Astrocyte (in vitro differentiated cells and primary cell): ENCODE measurements around the gene SF1. TPM values are rescaled to one million over a fixed set of nuclear protein-coding genes. Genes with fewer than 3 reads are reported as not detected.

Source experiments
- DNase-seq: peaks from one replicate; pipeline ENCODE4 v3.0.0-alpha.2; 2010; ENCODE audit warnings: low read depth
- FAIRE-seq: peaks from 2 replicates; lab custom pipeline; 2011; peaks lifted over from hg19 to GRCh38; lab: Jason Lieb, UNC
- H2AFZ ChIP-seq: 2 replicates; pipeline ENCODE4 v1.6.0; 2012; ENCODE audit warnings: low read depth, low read length, inconsistent platforms
- H3K27ac ChIP-seq: 2 replicates; pipeline ENCODE4 v1.5.1; 2011; ENCODE audit warnings: low read depth, low read length, inconsistent platforms
- H3K27me3 ChIP-seq: 2 replicates; pipeline ENCODE4 v1.6.0; 2011; ENCODE audit warnings: low read length, inconsistent platforms; ENCODE audit not compliant: insufficient read depth
- H3K36me3 ChIP-seq: 2 replicates; pipeline ENCODE4 v1.5.1; 2011; ENCODE audit warnings: low read length, inconsistent platforms; ENCODE audit not compliant: insufficient read depth
- H3K4me1 ChIP-seq: 2 replicates; pipeline ENCODE4 v1.5.1; 2011; ENCODE audit warnings: low read length, inconsistent platforms; ENCODE audit not compliant: insufficient read depth
- H3K4me2 ChIP-seq: 2 replicates; pipeline ENCODE4 v1.6.0; 2012; ENCODE audit warnings: low read length, inconsistent platforms
- H3K4me3 ChIP-seq: 2 replicates; pipeline ENCODE4 v1.5.1; 2011; ENCODE audit warnings: low read depth, mild to moderate bottlenecking, low read length, inconsistent platforms; ENCODE audit not compliant: insufficient read depth
- H3K79me2 ChIP-seq: 2 replicates; pipeline ENCODE4 v1.6.0; 2012; ENCODE audit warnings: mild to moderate bottlenecking, low read length, inconsistent platforms; ENCODE audit not compliant: insufficient read depth
- H3K9ac ChIP-seq: 2 replicates; pipeline ENCODE4 v1.6.0; 2012; ENCODE audit warnings: mild to moderate bottlenecking, low read length, inconsistent platforms
- H3K9me3 ChIP-seq: 2 replicates; pipeline ENCODE4 v1.5.1; 2012; ENCODE audit warnings: low read depth, mild to moderate bottlenecking, low read length, inconsistent platforms; ENCODE audit not compliant: insufficient read depth
- H4K20me1 ChIP-seq: 2 replicates; pipeline ENCODE4 v1.6.0; 2012; ENCODE audit warnings: low read length, inconsistent platforms; ENCODE audit not compliant: insufficient read depth
- H3K27ac Mint-ChIP-seq: one replicate; pipeline ENCODE4 v1.8.0; 2021; ENCODE audit warnings: mild to moderate bottlenecking, mixed read lengths; ENCODE audit not compliant: unreplicated experiment
- H3K27me3 Mint-ChIP-seq: one replicate; pipeline ENCODE4 v1.8.0; 2021; ENCODE audit warnings: low read depth, mixed read lengths; ENCODE audit not compliant: unreplicated experiment
- H3K36me3 Mint-ChIP-seq: one replicate; pipeline ENCODE4 v1.8.0; 2021; ENCODE audit warnings: low read depth, mixed read lengths; ENCODE audit not compliant: unreplicated experiment
- H3K4me1 Mint-ChIP-seq: one replicate; pipeline ENCODE4 v1.8.0; 2021; ENCODE audit warnings: low read depth, mixed read lengths; ENCODE audit not compliant: unreplicated experiment
- H3K4me3 Mint-ChIP-seq: one replicate; pipeline ENCODE4 v1.8.0; 2021; ENCODE audit warnings: mild to moderate bottlenecking, moderate library complexity, mixed read lengths; ENCODE audit not compliant: unreplicated experiment
- H3K9me3 Mint-ChIP-seq: one replicate; pipeline ENCODE4 v1.8.0; 2021; ENCODE audit warnings: mild to moderate bottlenecking, mixed read lengths; ENCODE audit not compliant: unreplicated experiment
- EZH2 ChIP-seq: IDR thresholded peaks from 2 replicates; pipeline ENCODE4 v1.6.1; 2012; ENCODE audit warnings: mild to moderate bottlenecking, low read length, inconsistent platforms; ENCODE audit not compliant: insufficient read depth
- total RNA-seq: library from RNA; stranded (reverse); gene quantifications from 2 replicates; pipeline ENCODE4 v1.2.1, GENCODE V29; 2021
- TF ChIP-seq, protein P1 (sequence below): IDR thresholded peaks from 2 replicates; pipeline ENCODE4 v1.5.1; 2011; ENCODE audit warnings: low read depth, mild to moderate bottlenecking, inconsistent platforms, low read length, moderate library complexity; ENCODE audit not compliant: insufficient read depth

SF1 gene
- total RNA-seq, 1 donor from 2014 or later: 215 TPM

DNA sequence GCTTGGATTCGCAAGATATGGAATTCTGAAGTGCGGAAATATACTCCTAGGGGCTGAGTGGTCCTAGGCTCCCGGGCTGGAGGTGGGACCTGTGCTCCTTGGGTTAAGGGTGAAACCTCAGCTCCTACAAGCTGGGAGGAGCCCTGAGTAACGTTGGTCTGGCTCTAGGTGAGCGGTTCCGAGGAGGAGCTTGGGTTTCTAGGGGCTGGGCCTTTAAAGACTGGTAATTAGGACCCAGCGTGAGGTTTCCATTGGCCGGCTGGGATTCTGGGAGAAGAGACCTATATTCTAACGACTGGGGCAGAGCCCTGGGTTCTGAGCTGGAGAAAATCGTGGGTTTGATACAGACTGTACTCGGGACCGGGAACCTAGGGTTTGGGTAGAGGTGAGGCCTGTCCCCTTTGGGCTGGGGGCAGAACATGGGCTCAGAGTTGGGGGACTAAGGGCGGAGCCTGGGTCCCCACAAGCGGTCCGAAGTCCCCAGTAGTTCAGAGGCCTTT, 25.6 kb upstream of the SF1 start:
- peak overlapping the region; percentile 74 for H3K4me3 ChIP-seq
- H2AFZ ChIP-seq: peak overlapping the region; percentile 23
- H3K27ac ChIP-seq: peak overlapping the region; percentile 8
- peak overlapping the region; percentile 91 for H3K4me2 ChIP-seq
- H3K79me2 ChIP-seq: peaks cover 2% of the 10 kb centered on the region
- peaks cover 18% of the 10 kb centered on the region for H4K20me1 ChIP-seq
- no peaks in the 10 kb centered on the region for H3K9me3 ChIP-seq
- Mint-ChIP-seq H3K4me3 (peak overlapping the region; percentile 94), H3K27me3 (no peaks in the 10 kb centered on the region), H3K4me1 (peaks cover 2% of the 10 kb centered on the region), H3K27ac (peak overlapping the region; percentile 94), H3K9me3 (no peaks in the 10 kb centered on the region), H3K36me3 (peaks cover 5% of the 10 kb centered on the region)
- H3K36me3 ChIP-seq: peaks cover 2% of the 10 kb centered on the region
- H3K9ac ChIP-seq: peak overlapping the region; percentile 81
- peaks cover 9% of the 10 kb centered on the region for H3K4me1 ChIP-seq
- no peaks in the 10 kb centered on the region for H3K27me3 ChIP-seq
- FAIRE-seq: no peak
- DNase-seq: no peak
- TF ChIP-seq, protein P1, sequence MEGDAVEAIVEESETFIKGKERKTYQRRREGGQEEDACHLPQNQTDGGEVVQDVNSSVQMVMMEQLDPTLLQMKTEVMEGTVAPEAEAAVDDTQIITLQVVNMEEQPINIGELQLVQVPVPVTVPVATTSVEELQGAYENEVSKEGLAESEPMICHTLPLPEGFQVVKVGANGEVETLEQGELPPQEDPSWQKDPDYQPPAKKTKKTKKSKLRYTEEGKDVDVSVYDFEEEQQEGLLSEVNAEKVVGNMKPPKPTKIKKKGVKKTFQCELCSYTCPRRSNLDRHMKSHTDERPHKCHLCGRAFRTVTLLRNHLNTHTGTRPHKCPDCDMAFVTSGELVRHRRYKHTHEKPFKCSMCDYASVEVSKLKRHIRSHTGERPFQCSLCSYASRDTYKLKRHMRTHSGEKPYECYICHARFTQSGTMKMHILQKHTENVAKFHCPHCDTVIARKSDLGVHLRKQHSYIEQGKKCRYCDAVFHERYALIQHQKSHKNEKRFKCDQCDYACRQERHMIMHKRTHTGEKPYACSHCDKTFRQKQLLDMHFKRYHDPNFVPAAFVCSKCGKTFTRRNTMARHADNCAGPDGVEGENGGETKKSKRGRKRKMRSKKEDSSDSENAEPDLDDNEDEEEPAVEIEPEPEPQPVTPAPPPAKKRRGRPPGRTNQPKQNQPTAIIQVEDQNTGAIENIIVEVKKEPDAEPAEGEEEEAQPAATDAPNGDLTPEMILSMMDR: no peak
- no peak for TF ChIP-seq EZH2

DNA sequence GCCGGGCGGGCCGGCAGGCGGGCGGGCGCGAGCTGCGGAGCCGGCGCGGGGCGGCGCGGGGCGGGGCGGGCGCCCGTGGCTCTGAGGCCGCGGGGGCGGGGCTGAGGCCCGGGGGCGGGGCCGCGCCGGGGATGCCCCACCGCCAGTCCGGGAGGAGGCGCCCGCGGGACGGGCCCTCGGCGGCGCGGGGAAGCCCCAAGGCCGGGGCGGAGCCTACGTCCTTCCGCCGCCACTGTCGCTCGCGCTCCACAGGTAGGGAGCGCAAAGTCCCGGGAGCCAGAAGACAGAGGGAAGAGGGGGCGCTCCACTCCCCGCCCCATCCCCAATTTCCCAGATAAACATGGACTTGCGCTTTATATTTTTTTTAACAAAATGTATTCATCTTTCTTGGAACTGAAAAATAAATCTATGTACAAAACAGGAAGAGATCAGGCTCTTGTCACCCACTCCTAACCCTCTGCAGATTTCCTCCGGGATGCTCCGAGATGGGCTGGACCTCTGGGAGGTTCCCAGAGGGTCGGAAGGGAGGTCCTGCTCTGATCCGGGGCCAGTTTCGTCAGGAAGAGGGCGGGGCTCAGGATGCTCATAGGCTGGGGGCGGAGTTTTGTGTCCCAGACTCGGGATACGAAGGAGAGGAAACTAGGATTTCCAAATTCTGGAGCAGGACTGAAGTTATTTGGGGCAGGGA, 25.0 kb upstream of the SF1 start, which contains the start of gene MAP4K2:
Gene MAP4K2 (minus strand): TSS at position 57 of the 688 bp plus-strand sequence. CDS start 65 bp downstream, outside the sequence.
- TF ChIP-seq EZH2: no peak
- TF ChIP-seq, protein P1: no peak
- peaks cover 7% of the 10 kb centered on the region for H3K36me3 Mint-ChIP-seq
- Histone ChIP-seq H2AFZ (peak within 1 kb of the TSS; percentile 69), H3K4me1 (peaks cover 9% of the 10 kb centered on the region), H3K79me2 (no peaks in the 10 kb centered on the region), H3K27ac (peak within 1 kb of the TSS; percentile 67), H3K9me3 (no peaks in the 10 kb centered on the region), H4K20me1 (peaks cover 18% of the 10 kb centered on the region), H3K9ac (peak within 1 kb of the TSS; percentile 81), H3K36me3 (peaks cover 2% of the 10 kb centered on the region), H3K27me3 (no peaks in the 10 kb centered on the region), H3K4me2 (peak within 1 kb of the TSS; percentile 91), H3K4me3 (peak within 1 kb of the TSS; percentile 74)
- no peaks in the 10 kb centered on the region for H3K27me3 Mint-ChIP-seq
- H3K27ac Mint-ChIP-seq: peak within 1 kb of the TSS; percentile 94
- peak within 1 kb of the TSS; percentile 94 for H3K4me3 Mint-ChIP-seq
- DNase-seq: peak; percentile 50
- FAIRE-seq: no peak
- no peaks in the 10 kb centered on the region for H3K9me3 Mint-ChIP-seq
- peaks cover 2% of the 10 kb centered on the region for H3K4me1 Mint-ChIP-seq
